Measurements from ENCODE around the gene ABCD2.
"Not testable (repeated sequence)": the region's sequence is repeated elsewhere in the genome, so short reads cannot be mapped to it uniquely, and the experiment has no call there.

Gene ABCD2

DNA sequence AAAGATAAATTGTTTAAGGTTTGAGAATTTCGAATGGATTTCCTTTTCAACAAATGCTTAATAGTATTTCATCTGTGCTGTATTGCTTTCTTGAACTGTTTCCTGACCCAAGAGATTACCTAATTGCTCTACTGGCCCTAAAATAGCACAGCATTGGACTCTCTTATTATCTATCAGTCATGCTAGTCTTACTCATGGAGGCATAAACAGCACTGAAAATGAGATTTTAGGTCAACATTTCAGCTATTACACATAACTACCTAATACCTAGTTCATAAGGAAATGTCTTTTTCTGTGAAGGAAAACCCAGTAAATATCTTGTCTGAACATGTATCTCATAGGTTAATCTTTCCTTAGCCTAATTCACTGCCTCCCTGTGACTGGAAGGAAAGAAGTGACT, 4.3 kb upstream of the ABCD2 start:
- H3K9me3 ChIP-seq (ENCODE audit: control insufficient read depth, insufficient read depth, low read depth, low read length) = no peaks in the 10 kb centered on the region
- TF ChIP-seq SP2 (tag by site-specific recombination; IDR thresholded peaks at IDR 0.05) (no peak), ZSCAN16 (tag by site-specific recombination; IDR thresholded peaks at IDR 0.05) (no peak), FEZF1 (tag by site-specific recombination; IDR thresholded peaks at IDR 0.05) (no peak), ZNF19 (tag by site-specific recombination; IDR thresholded peaks at IDR 0.05; ENCODE audit: low read depth) (no peak), HIC1 (tag by site-specific recombination; IDR thresholded peaks at IDR 0.05) (no peak), PRDM2 (tag by site-specific recombination; IDR thresholded peaks at IDR 0.05; ENCODE audit: borderline replicate concordance) (no peak), PBX3 (CRISPR knock-in tag; IDR thresholded peaks at IDR 0.05) (no peak), ZNF530 (tag by site-specific recombination; IDR thresholded peaks at IDR 0.05; ENCODE audit: low read depth) (no peak), ZFP69B (tag by site-specific recombination; IDR thresholded peaks at IDR 0.05) (no peak), ZNF692 (tag by site-specific recombination; IDR thresholded peaks at IDR 0.05) (no peak), ZNF121 (tag by site-specific recombination; IDR thresholded peaks at IDR 0.05) (no peak), ZNF112 (tag by site-specific recombination; IDR thresholded peaks at IDR 0.05) (no peak), ZNF639 (tag by site-specific recombination; IDR thresholded peaks at IDR 0.05) (no peak), YY2 (tag by site-specific recombination; IDR thresholded peaks at IDR 0.05) (no peak), ZNF157 (tag by site-specific recombination; IDR thresholded peaks at IDR 0.05) (no peak)
- TF ChIP-seq, protein P1, sequence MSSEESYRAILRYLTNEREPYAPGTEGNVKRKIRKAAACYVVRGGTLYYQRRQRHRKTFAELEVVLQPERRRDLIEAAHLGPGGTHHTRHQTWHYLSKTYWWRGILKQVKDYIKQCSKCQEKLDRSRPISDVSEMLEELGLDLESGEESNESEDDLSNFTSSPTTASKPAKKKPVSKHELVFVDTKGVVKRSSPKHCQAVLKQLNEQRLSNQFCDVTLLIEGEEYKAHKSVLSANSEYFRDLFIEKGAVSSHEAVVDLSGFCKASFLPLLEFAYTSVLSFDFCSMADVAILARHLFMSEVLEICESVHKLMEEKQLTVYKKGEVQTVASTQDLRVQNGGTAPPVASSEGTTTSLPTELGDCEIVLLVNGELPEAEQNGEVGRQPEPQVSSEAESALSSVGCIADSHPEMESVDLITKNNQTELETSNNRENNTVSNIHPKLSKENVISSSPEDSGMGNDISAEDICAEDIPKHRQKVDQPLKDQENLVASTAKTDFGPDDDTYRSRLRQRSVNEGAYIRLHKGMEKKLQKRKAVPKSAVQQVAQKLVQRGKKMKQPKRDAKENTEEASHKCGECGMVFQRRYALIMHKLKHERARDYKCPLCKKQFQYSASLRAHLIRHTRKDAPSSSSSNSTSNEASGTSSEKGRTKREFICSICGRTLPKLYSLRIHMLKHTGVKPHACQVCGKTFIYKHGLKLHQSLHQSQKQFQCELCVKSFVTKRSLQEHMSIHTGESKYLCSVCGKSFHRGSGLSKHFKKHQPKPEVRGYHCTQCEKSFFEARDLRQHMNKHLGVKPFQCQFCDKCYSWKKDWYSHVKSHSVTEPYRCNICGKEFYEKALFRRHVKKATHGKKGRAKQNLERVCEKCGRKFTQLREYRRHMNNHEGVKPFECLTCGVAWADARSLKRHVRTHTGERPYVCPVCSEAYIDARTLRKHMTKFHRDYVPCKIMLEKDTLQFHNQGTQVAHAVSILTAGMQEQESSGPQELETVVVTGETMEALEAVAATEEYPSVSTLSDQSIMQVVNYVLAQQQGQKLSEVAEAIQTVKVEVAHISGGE (tag by site-specific recombination; conservative IDR thresholded peaks at IDR 0.05; ENCODE audit: low read depth) = no peak
- TF ChIP-seq, protein P2, sequence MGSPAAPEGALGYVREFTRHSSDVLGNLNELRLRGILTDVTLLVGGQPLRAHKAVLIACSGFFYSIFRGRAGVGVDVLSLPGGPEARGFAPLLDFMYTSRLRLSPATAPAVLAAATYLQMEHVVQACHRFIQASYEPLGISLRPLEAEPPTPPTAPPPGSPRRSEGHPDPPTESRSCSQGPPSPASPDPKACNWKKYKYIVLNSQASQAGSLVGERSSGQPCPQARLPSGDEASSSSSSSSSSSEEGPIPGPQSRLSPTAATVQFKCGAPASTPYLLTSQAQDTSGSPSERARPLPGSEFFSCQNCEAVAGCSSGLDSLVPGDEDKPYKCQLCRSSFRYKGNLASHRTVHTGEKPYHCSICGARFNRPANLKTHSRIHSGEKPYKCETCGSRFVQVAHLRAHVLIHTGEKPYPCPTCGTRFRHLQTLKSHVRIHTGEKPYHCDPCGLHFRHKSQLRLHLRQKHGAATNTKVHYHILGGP (tag by site-specific recombination; IDR thresholded peaks at IDR 0.05) = no peak
- no peak overlapping the region for H3K4me3 ChIP-seq (ENCODE audit: low read depth, low read length)
- H3K4me1 ChIP-seq (ENCODE audit: control insufficient read depth, insufficient read depth, low read length) = 0 out of 2 replicates have a peak, but pooled peaks cover 3% of the 10 kb centered on the region
- ChIA-PET CTCF (interaction anchor here (0.6 kb wide), 1 partner anchor 671 kb away, joined by 4 read pairs; no protein-coding TSS in a partner anchor), POLR2A (no interaction called here)
- H3K36me3 ChIP-seq (ENCODE audit: control insufficient read depth in 2 of 2, insufficient read depth in 1 of 2, low read length in 2 of 2) = no peaks in the 10 kb centered on the region
- H3K27ac ChIP-seq (ENCODE audit: extremely low read depth, low read depth, low read length) = no peak overlapping the region

GRCh38 chr12:39623160-39623559, 3.6 kb upstream of the ABCD2 start:
- H3K4me1 ChIP-seq (ENCODE audit: control insufficient read depth, insufficient read depth, low read length); H3K36me3 ChIP-seq (ENCODE audit: control insufficient read depth in 2 of 2, insufficient read depth in 1 of 2, low read length in 2 of 2); H3K27ac ChIP-seq (ENCODE audit: extremely low read depth, low read depth, low read length); CTCF ChIA-PET; H3K9me3 ChIP-seq (ENCODE audit: control insufficient read depth, insufficient read depth, low read depth, low read length); H3K4me3 ChIP-seq (ENCODE audit: low read depth, low read length): not testable (repeated sequence)
- POLR2A ChIA-PET = interaction anchor here (0.6 kb wide), 1 partner anchor 284 kb away, joined by 3 read pairs; no protein-coding TSS in a partner anchor
